ENCODE results near the gene NIP7.

DNA sequence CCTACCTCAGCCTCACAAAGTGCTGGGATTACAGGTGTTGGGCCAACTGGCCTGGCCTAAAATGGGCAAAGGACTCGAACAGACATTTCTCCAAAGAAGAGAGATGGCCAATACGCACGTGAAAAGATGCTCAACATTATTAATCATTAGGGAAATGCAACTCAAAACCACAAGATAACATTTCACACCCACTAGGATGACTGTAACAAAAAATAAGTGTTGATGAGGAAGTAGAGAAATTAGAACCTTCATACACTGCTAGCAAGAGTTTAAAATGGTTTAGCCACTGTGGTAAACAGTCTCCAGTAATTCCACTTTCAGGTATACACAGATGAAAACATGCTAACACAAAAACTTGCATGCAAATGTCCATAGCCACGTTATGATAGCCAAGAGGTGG, 6.4 kb downstream of the NIP7 start:
- TF ChIP-seq, protein P1, sequence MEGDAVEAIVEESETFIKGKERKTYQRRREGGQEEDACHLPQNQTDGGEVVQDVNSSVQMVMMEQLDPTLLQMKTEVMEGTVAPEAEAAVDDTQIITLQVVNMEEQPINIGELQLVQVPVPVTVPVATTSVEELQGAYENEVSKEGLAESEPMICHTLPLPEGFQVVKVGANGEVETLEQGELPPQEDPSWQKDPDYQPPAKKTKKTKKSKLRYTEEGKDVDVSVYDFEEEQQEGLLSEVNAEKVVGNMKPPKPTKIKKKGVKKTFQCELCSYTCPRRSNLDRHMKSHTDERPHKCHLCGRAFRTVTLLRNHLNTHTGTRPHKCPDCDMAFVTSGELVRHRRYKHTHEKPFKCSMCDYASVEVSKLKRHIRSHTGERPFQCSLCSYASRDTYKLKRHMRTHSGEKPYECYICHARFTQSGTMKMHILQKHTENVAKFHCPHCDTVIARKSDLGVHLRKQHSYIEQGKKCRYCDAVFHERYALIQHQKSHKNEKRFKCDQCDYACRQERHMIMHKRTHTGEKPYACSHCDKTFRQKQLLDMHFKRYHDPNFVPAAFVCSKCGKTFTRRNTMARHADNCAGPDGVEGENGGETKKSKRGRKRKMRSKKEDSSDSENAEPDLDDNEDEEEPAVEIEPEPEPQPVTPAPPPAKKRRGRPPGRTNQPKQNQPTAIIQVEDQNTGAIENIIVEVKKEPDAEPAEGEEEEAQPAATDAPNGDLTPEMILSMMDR (IDR thresholded peaks at IDR 0.05), result no peak
- TF ChIP-seq POLR2A (IDR thresholded peaks at IDR 0.05), result no peak

Measured in body of pancreas (tissue), 4 donors.